SU-DHL-6 (cell line): Measurements from ENCODE around the gene SLC25A18.

Experiments
- H2AFZ ChIP-seq: fragments of 200-600 bp; sonication (generic); 2 replicates; pipeline ENCODE4 v1.6.1; 2014; ENCODE audit warnings: low read depth, mild to moderate bottlenecking, moderate library complexity, mixed read lengths, antibody characterized with exemption, low read length; ENCODE audit not compliant: severe bottlenecking
- H3F3A ChIP-seq: fragments of 200-600 bp; shearing (Covaris generic); 2 replicates; pipeline ENCODE4 v1.6.0; 2016; ENCODE audit warnings: antibody characterized with exemption, mild to moderate bottlenecking; ENCODE audit not compliant: insufficient read depth
- H3K27ac ChIP-seq: fragments of 200-600 bp; sonication (generic); 2 replicates; pipeline ENCODE4 v1.5.1; 2016; ENCODE audit warnings: low read depth, mild to moderate bottlenecking, low read length, moderate library complexity, mixed read lengths
- H3K27me3 ChIP-seq: fragments of 200-600 bp; sonication (generic), shearing (Covaris generic); 2 replicates; pipeline ENCODE4 v1.6.0; 2014; ENCODE audit warnings: mild to moderate bottlenecking, low read length
- H3K36me3 ChIP-seq: fragments of 200-600 bp; sonication (generic); 2 replicates; pipeline ENCODE4 v1.6.1; 2014; ENCODE audit warnings: mild to moderate bottlenecking, low read length, mixed read lengths
- H3K4me2 ChIP-seq: fragments of 300-600, 200-600 bp; shearing (Covaris generic), sonication (generic); 2 replicates; pipeline ENCODE4 v1.6.0; 2014; ENCODE audit warnings: low read length, low read depth, mild to moderate bottlenecking; ENCODE audit not compliant: poor library complexity, severe bottlenecking
- H3K4me3 ChIP-seq: fragments of 200-600 bp; sonication (generic); 2 replicates; pipeline ENCODE4 v1.5.1; 2014; ENCODE audit warnings: antibody characterized with exemption, low read length, mild to moderate bottlenecking, mixed read lengths; ENCODE audit not compliant: insufficient read depth, poor library complexity, severe bottlenecking
- H3K79me2 ChIP-seq: fragments of 200-600 bp; sonication (generic); 2 replicates; pipeline ENCODE4 v1.6.1; 2014; ENCODE audit warnings: mild to moderate bottlenecking, low read length, moderate library complexity; ENCODE audit not compliant: insufficient read depth
- H3K9ac ChIP-seq: fragments of 200-600 bp; sonication (generic); 2 replicates; pipeline ENCODE4 v1.7.0; 2014; ENCODE audit warnings: mild to moderate bottlenecking, low read length
- H3K9me2 ChIP-seq: fragments of 200-600 bp; sonication (generic); replicated peaks from 2 replicates; pipeline ENCODE4 v1.6.1; 2014; ENCODE audit warnings: low read length; ENCODE audit not compliant: insufficient read depth
- H3K9me3 ChIP-seq: fragments of 200-600 bp; sonication (generic); 2 replicates; pipeline ENCODE4 v1.6.1; 2014; ENCODE audit warnings: low read length, mixed read lengths; ENCODE audit not compliant: insufficient read depth
- H4K20me1 ChIP-seq: fragments of 200-600 bp; sonication (generic); 2 replicates; pipeline ENCODE4 v1.6.1; 2014; ENCODE audit warnings: low read depth, mild to moderate bottlenecking, antibody characterized with exemption, low read length, moderate library complexity, mixed read lengths
- CTCF ChIP-seq: fragments of 200-600 bp; sonication (generic); IDR thresholded peaks from one replicate; pipeline ENCODE4 v1.5.1; 2017; ENCODE audit warnings: antibody characterized with exemption, mild to moderate bottlenecking, low read length, moderate library complexity; ENCODE audit not compliant: insufficient read depth, poor library complexity, severe bottlenecking
- EZH2phosphoT487 ChIP-seq: fragments of 200-600 bp; sonication (generic), shearing (Covaris generic); conservative IDR thresholded peaks from 2 replicates; pipeline ENCODE4 v1.6.1; 2018; ENCODE audit warnings: mild to moderate bottlenecking, antibody characterized with exemption, low read length, moderate library complexity, mixed read lengths

The SLC25A18 gene

DNA sequence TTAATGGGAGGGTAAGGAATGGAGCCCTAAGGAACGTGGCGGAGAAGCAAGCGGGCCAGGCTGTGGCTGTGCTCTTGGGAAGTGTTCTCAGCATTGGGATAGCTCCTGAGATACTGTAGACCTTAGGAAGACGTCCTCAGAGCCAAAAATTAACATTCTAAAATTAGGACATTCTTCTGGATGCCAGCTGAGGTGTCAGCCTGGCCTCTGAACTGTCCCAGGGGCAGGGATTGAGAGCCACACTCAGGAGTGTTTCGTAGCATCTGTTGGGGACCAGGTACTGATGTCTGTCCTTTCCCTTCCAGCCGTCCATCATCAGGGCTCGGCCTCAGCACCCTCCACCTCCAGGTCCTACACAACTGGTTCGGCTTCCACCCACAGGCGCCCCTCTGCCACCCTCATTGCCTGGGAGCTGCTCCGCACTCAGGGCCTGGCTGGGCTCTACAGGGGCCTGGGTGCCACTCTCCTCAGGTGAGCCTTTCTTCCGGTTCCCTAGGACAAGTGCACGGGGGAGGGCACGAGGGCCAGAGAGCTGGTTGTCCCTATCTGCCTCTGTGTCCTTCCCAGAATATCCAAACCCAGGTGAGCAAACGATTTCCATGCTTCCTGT, 23.6 kb downstream of the SLC25A18 start:
- no peak overlapping the region for H3K9ac ChIP-seq
- H2AFZ ChIP-seq, result no peak overlapping the region
- H3K4me3 ChIP-seq, result no peak overlapping the region
- H3K27me3 ChIP-seq, result no peaks in the 10 kb centered on the region
- no peaks in the 10 kb centered on the region for H3K9me3 ChIP-seq
- H3K9me2 ChIP-seq, result no peaks in the 10 kb centered on the region
- TF ChIP-seq EZH2phosphoT487 (no peak), CTCF (no peak)
- H4K20me1 ChIP-seq, result no peaks in the 10 kb centered on the region
- no peak overlapping the region for H3K4me2 ChIP-seq
- no peak overlapping the region for H3K27ac ChIP-seq
- H3F3A ChIP-seq, result no peaks in the 10 kb centered on the region
- no peaks in the 10 kb centered on the region for H3K36me3 ChIP-seq
- H3K79me2 ChIP-seq, result no peaks in the 10 kb centered on the region

DNA sequence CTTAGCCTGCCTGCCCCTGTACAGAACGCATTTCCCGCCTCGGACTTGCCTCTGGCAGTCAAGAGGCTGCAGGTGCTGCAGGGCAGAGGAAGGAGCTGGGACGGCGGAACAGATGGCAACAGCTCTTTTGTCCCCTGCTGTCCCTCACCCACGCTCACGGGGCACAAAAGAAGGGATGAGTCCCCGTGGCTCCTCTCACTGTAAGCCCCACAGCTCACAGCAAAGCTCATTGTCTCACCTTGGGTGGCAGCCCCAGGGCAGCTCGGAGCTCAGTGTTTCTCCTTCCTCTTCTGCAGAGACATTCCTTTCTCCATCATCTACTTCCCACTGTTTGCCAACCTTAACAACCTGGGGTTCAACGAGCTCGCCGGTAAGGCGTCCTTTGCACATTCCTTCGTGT, 24.3 kb downstream of the SLC25A18 start:
- TF ChIP-seq CTCF (no peak), EZH2phosphoT487 (no peak)
- H3K9ac ChIP-seq, result no peak overlapping the region
- H2AFZ ChIP-seq, result no peak overlapping the region
- no peaks in the 10 kb centered on the region for H3K9me2 ChIP-seq
- H3F3A ChIP-seq, result no peaks in the 10 kb centered on the region
- H4K20me1 ChIP-seq, result no peaks in the 10 kb centered on the region
- H3K36me3 ChIP-seq, result no peaks in the 10 kb centered on the region
- H3K79me2 ChIP-seq, result no peaks in the 10 kb centered on the region
- no peak overlapping the region for H3K4me2 ChIP-seq
- H3K9me3 ChIP-seq, result no peaks in the 10 kb centered on the region
- H3K27ac ChIP-seq, result no peak overlapping the region
- no peak overlapping the region for H3K4me3 ChIP-seq
- H3K27me3 ChIP-seq, result no peaks in the 10 kb centered on the region

DNA sequence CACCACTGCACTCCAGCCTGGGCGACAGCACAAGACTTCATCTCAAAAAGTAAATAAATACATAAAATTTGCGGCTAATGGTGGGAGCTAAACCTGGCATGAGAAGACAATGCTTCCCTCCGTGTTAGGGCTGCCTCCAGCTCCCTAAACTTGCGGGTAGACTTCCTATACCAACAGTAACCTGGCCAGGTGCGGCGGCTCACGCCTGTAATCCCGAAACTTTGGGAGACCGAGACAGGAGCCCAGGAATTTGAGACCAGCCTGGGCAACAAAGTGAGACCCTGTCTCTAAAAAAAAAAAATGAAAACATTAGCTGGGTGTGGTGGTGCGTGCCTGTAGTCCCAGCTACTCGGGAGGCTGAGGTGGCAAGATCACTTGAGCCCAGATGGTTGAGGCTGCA, 25.3 kb downstream of the SLC25A18 start:
- no peaks in the 10 kb centered on the region for H3K9me2 ChIP-seq
- no peaks in the 10 kb centered on the region for H3K36me3 ChIP-seq
- TF ChIP-seq EZH2phosphoT487 (no peak), CTCF (no peak)
- H3K27me3 ChIP-seq, result no peaks in the 10 kb centered on the region
- H3K9me3 ChIP-seq, result no peaks in the 10 kb centered on the region
- no peak overlapping the region for H3K27ac ChIP-seq
- no peak overlapping the region for H2AFZ ChIP-seq
- no peaks in the 10 kb centered on the region for H3K79me2 ChIP-seq
- no peaks in the 10 kb centered on the region for H4K20me1 ChIP-seq
- no peak overlapping the region for H3K4me3 ChIP-seq
- no peak overlapping the region for H3K9ac ChIP-seq
- no peak overlapping the region for H3K4me2 ChIP-seq
- H3F3A ChIP-seq, result no peaks in the 10 kb centered on the region
